GM19099 (cell line): Measurements from ENCODE around the gene LIN28A.

Experiments
- POLR2A ChIP-seq: IDR thresholded peaks from 3 replicates; pipeline ENCODE4 v1.6.1; 2011; ENCODE audit warnings: low read depth; ENCODE audit not compliant: insufficient read length; ENCODE audit errors: extremely low read depth

LIN28A gene

GRCh38 chr1:26409191-26409807 is 1.3 kb upstream of the LIN28A start:
- TF ChIP-seq POLR2A, result no peak

- no peak for TF ChIP-seq POLR2A
These were observed 1.0 kb downstream of the LIN28A start for GRCh38 chr1:26411624-26412074.

- no peak for TF ChIP-seq POLR2A
These were observed 1.7 kb downstream of the LIN28A start for GRCh38 chr1:26412180-26412840.

GRCh38 chr1:26413031-26413430 is 2.4 kb downstream of the LIN28A start:
- no peak for TF ChIP-seq POLR2A

GRCh38 chr1:26417111-26417759 is 6.6 kb downstream of the LIN28A start:
- TF ChIP-seq POLR2A, result no peak

GRCh38 chr1:26418865-26419349 is 8.3 kb downstream of the LIN28A start:
- no peak for TF ChIP-seq POLR2A

GRCh38 chr1:26419494-26419893 is 8.9 kb downstream of the LIN28A start:
- no peak for TF ChIP-seq POLR2A

- TF ChIP-seq POLR2A, result no peak
These were observed 19.1 kb downstream of the LIN28A start for GRCh38 chr1:26429721-26430120.

- TF ChIP-seq POLR2A, result peak; percentile 94
These were observed 21.5 kb downstream of the LIN28A start, which contains the start of gene DHDDS for GRCh38 chr1:26431979-26432695. TSS of gene DHDDS (plus strand) at chr1:26432321. CDS start at chr1:26432946, 625 bp downstream.

GRCh38 chr1:26432793-26433192 is 22.2 kb downstream of the LIN28A start:
- no peak for TF ChIP-seq POLR2A

GRCh38 chr1:26434161-26434752 is 23.6 kb downstream of the LIN28A start:
- no peak for TF ChIP-seq POLR2A

GRCh38 chr1:26438041-26438440 is 27.4 kb downstream of the LIN28A start:
- TF ChIP-seq POLR2A, result no peak

GRCh38 chr1:26440259-26440658 is 29.6 kb downstream of the LIN28A start:
- TF ChIP-seq POLR2A, result no peak

GRCh38 chr1:26449868-26450267 is 39.3 kb downstream of the LIN28A start:
- no peak for TF ChIP-seq POLR2A

GRCh38 chr1:26450908-26451307 is 40.3 kb downstream of the LIN28A start:
- TF ChIP-seq POLR2A, result no peak
